Stomach smooth muscle (tissue), 2 donors: ENCODE results near the gene CDRT15.

ENCODE experiments used
- H3K27ac ChIP-seq: one replicate; pipeline ENCODE4 v1.7.0; 2013; ENCODE audit warnings: mild to moderate bottlenecking, low read length, inconsistent platforms
- H3K27me3 ChIP-seq, 2 donors: one replicate each; pipeline ENCODE4 v1.7.0; 2013; ENCODE audit warnings: low read length in 2 of 2; ENCODE audit not compliant: insufficient read depth in 2 of 2, control insufficient read depth in 1 of 2
- H3K36me3 ChIP-seq, 2 donors: one replicate each; pipeline ENCODE4 v1.7.0; 2013; ENCODE audit warnings: low read length in 2 of 2; ENCODE audit not compliant: control insufficient read depth in 2 of 2, insufficient read depth in 2 of 2
- H3K4me1 ChIP-seq: one replicate; pipeline ENCODE4 v1.7.0; 2013; ENCODE audit warnings: low read length; ENCODE audit not compliant: control insufficient read depth, insufficient read depth
- H3K4me3 ChIP-seq, 2 donors: one replicate each; pipeline ENCODE4 v1.7.0; 2013; ENCODE audit warnings: low read length in 2 of 2
- H3K9ac ChIP-seq, 2 donors: one replicate each; pipeline ENCODE4 v1.7.0; 2013; ENCODE audit warnings: low read length in 2 of 2, mild to moderate bottlenecking in 1 of 2
- H3K9me3 ChIP-seq, 2 donors: one replicate each; pipeline ENCODE4 v1.7.0; 2013; ENCODE audit warnings: low read length in 2 of 2; ENCODE audit not compliant: control insufficient read depth in 2 of 2
- donor health status: healthy.
- donor health status: Pancreatic carcinoma.

The CDRT15 gene

GRCh38 chr17:14209215-14209614, 27.4 kb downstream of the CDRT15 start:
- Histone ChIP-seq H3K27ac (no peak overlapping the region), H3K9me3 (no peaks in the 10 kb centered on the region), H3K9ac (no peak overlapping the region), H3K27me3 (no peaks in the 10 kb centered on the region), H3K36me3 (peaks cover 13 to 24% of the 10 kb centered on the region in 2 donors), H3K4me3 (no peak overlapping the region), H3K4me1 (no peaks in the 10 kb centered on the region)

- Histone ChIP-seq H3K4me1 (no peaks in the 10 kb centered on the region), H3K9ac (no peak overlapping the region), H3K36me3 (peaks cover 17 to 24% of the 10 kb centered on the region in 2 donors), H3K27ac (no peak overlapping the region), H3K4me3 (no peak overlapping the region), H3K9me3 (no peaks in the 10 kb centered on the region), H3K27me3 (no peaks in the 10 kb centered on the region)
These were observed 28.9 kb downstream of the CDRT15 start for GRCh38 chr17:14207791-14208190.

GRCh38 chr17:14206891-14207290, 29.8 kb downstream of the CDRT15 start:
- H3K4me1 ChIP-seq: no peaks in the 10 kb centered on the region
- no peak overlapping the region for H3K4me3 ChIP-seq
- no peaks in the 10 kb centered on the region for H3K9me3 ChIP-seq
- no peak overlapping the region for H3K9ac ChIP-seq
- H3K36me3 ChIP-seq: peaks cover 17 to 24% of the 10 kb centered on the region in 2 donors
- H3K27ac ChIP-seq: no peak overlapping the region
- H3K27me3 ChIP-seq: no peaks in the 10 kb centered on the region

- H3K36me3 ChIP-seq: peaks cover 17 to 24% of the 10 kb centered on the region in 2 donors
- H3K4me3 ChIP-seq: no peak overlapping the region
- H3K9me3 ChIP-seq: no peaks in the 10 kb centered on the region
- H3K27ac ChIP-seq: no peak overlapping the region
- no peaks in the 10 kb centered on the region for H3K27me3 ChIP-seq
- no peak overlapping the region for H3K9ac ChIP-seq
- H3K4me1 ChIP-seq: no peaks in the 10 kb centered on the region
These were observed 30.6 kb downstream of the CDRT15 start for GRCh38 chr17:14205992-14206461.

- H3K4me1 ChIP-seq: no peaks in the 10 kb centered on the region
- peaks cover 17 to 25% of the 10 kb centered on the region in 2 donors for H3K36me3 ChIP-seq
- no peaks in the 10 kb centered on the region for H3K27me3 ChIP-seq
- no peak overlapping the region for H3K27ac ChIP-seq
- H3K9me3 ChIP-seq: no peaks in the 10 kb centered on the region
- H3K9ac ChIP-seq: no peak overlapping the region
- H3K4me3 ChIP-seq: no peak overlapping the region
These were observed 31.3 kb downstream of the CDRT15 start for GRCh38 chr17:14205380-14205779.

- Histone ChIP-seq H3K36me3 (peaks cover 14 to 24% of the 10 kb centered on the region in 2 donors), H3K27ac (no peak overlapping the region), H3K9ac (no peak overlapping the region)
These were observed 32.1 kb downstream of the CDRT15 start for GRCh38 chr17:14204546-14204945.

GRCh38 chr17:14204084-14204483, 32.6 kb downstream of the CDRT15 start:
- H3K27ac ChIP-seq: no peak overlapping the region
- no peaks in the 10 kb centered on the region for H3K4me1 ChIP-seq
- H3K27me3 ChIP-seq: no peaks in the 10 kb centered on the region
- no peak overlapping the region for H3K9ac ChIP-seq
- H3K4me3 ChIP-seq: no peak overlapping the region
- peaks cover 11 to 20% of the 10 kb centered on the region in 2 donors for H3K36me3 ChIP-seq
- H3K9me3 ChIP-seq: no peaks in the 10 kb centered on the region

More at GRCh38 chr17:14204546-14204945, 32.1 kb downstream of the CDRT15 start:
- Histone ChIP-seq H3K4me3 (no peak overlapping the region), H3K27me3 (no peaks in the 10 kb centered on the region), H3K4me1 (no peaks in the 10 kb centered on the region), H3K9me3 (no peaks in the 10 kb centered on the region)

GRCh38 chr17:14203388-14203787, 33.3 kb downstream of the CDRT15 start:
- Histone ChIP-seq H3K4me3 (no peak overlapping the region), H3K9me3 (no peaks in the 10 kb centered on the region), H3K36me3 (peaks cover 11 to 16% of the 10 kb centered on the region in 2 donors), H3K9ac (no peak overlapping the region), H3K27ac (no peak overlapping the region), H3K4me1 (no peaks in the 10 kb centered on the region), H3K27me3 (no peaks in the 10 kb centered on the region)

GRCh38 chr17:14202388-14203166, 34.1 kb downstream of the CDRT15 start:
- no peaks in the 10 kb centered on the region for H3K4me1 ChIP-seq
- peaks cover 10 to 11% of the 10 kb centered on the region in 2 donors for H3K36me3 ChIP-seq
- no peaks in the 10 kb centered on the region for H3K9me3 ChIP-seq
- H3K27me3 ChIP-seq: no peaks in the 10 kb centered on the region
- H3K9ac ChIP-seq: no peak overlapping the region
- H3K27ac ChIP-seq: no peak overlapping the region
- H3K4me3 ChIP-seq: no peak overlapping the region

- Histone ChIP-seq H3K4me3 (no peak overlapping the region), H3K36me3 (peaks cover 6 to 8% of the 10 kb centered on the region in 2 donors), H3K27me3 (no peaks in the 10 kb centered on the region), H3K4me1 (no peaks in the 10 kb centered on the region), H3K27ac (no peak overlapping the region), H3K9ac (no peak overlapping the region), H3K9me3 (no peaks in the 10 kb centered on the region)
These were observed 34.7 kb downstream of the CDRT15 start for GRCh38 chr17:14201988-14202380.
